HEK293 (cell line): ENCODE results near the gene PNPLA2.

Experiments used
- CTCF ChIA-PET: fragments of 350-600 bp; formaldehyde crosslinking; extraction: SDS; loops from one replicate; lab custom pipeline; 2021; ENCODE audit warnings: antibody characterized with exemption; lab: Yijun Ruan, JAX
- POLR2A ChIA-PET: fragments of 300-600 bp; formaldehyde crosslinking; extraction: SDS; loops from one replicate; lab custom pipeline; 2020; ENCODE audit warnings: antibody characterized with exemption, inconsistent platforms; lab: Yijun Ruan, JAX
- H3K27ac ChIP-seq: fragments of 200-500 bp; sonication (Bioruptor generic); 2 replicates; pipeline ENCODE4 v1.5.1; 2014; ENCODE audit warnings: low read depth, low read length, control low read depth, inconsistent platforms; ENCODE audit errors: extremely low read depth
- H3K36me3 ChIP-seq, 2 experiments: fragments of 200-500 bp in 1 of 2; sonication (Bioruptor generic) in 1 of 2; 1 replicate in 1 of 2; 2 replicates in 1 of 2; pipeline ENCODE4 v1.5.1; 2014 to 2017; ENCODE audit warnings: inconsistent platforms in 2 of 2, low read length in 2 of 2; ENCODE audit not compliant: control insufficient read depth in 2 of 2, insufficient read depth in 1 of 2
- H3K4me1 ChIP-seq: fragments of 200-500 bp; sonication (Bioruptor generic); 2 replicates; pipeline ENCODE4 v1.5.1; 2014; ENCODE audit warnings: mild to moderate bottlenecking, low read length, inconsistent platforms; ENCODE audit not compliant: control insufficient read depth, insufficient read depth
- H3K4me3 ChIP-seq: 2 replicates; pipeline ENCODE4 v1.5.1; 2011; ENCODE audit warnings: low read depth, mild to moderate bottlenecking, control low read depth, low read length, moderate library complexity
- H3K9me3 ChIP-seq: fragments of 200-500 bp; sonication (Bioruptor generic); 2 replicates; pipeline ENCODE4 v1.5.1; 2014; ENCODE audit warnings: low read depth, low read length, inconsistent platforms; ENCODE audit not compliant: control insufficient read depth, insufficient read depth
- PATZ1 ChIP-seq: fragments of 450-650 bp; formaldehyde crosslinking; IDR thresholded peaks from 2 replicates; pipeline ENCODE4 v1.5.1; 2016; ENCODE audit warnings: missing biosample characterization, missing genetic modification characterization
- PBX3 ChIP-seq: sonication (generic); formaldehyde crosslinking; IDR thresholded peaks from 2 replicates; pipeline ENCODE4 v1.8.1; 2022; ENCODE audit warnings: mild to moderate bottlenecking, moderate library complexity, missing genetic modification reagents
- SP2 ChIP-seq: fragments of 450-650 bp; formaldehyde crosslinking; IDR thresholded peaks from 2 replicates; pipeline ENCODE4 v1.5.1; 2016; ENCODE audit warnings: missing biosample characterization, missing genetic modification characterization
- ZBTB20 ChIP-seq: fragments of 450-650 bp; formaldehyde crosslinking; IDR thresholded peaks from 2 replicates; pipeline ENCODE4 v1.5.1; 2016; ENCODE audit warnings: missing biosample characterization, missing genetic modification characterization
- ZBTB48 ChIP-seq: fragments of 450-650 bp; formaldehyde crosslinking; IDR thresholded peaks from 2 replicates; pipeline ENCODE4 v1.5.1; 2016; ENCODE audit warnings: missing biosample characterization, missing genetic modification characterization
- ZEB2 ChIP-seq: fragments of 450-650 bp; formaldehyde crosslinking; IDR thresholded peaks from 2 replicates; pipeline ENCODE4 v1.5.1; 2016; ENCODE audit warnings: missing biosample characterization, missing genetic modification characterization
- ZNF121 ChIP-seq: fragments of 450-650 bp; formaldehyde crosslinking; IDR thresholded peaks from 2 replicates; pipeline ENCODE4 v1.5.1; 2016; ENCODE audit warnings: missing biosample characterization, missing genetic modification characterization
- ZNF221 ChIP-seq: fragments of 450-650 bp; formaldehyde crosslinking; IDR thresholded peaks from 2 replicates; pipeline ENCODE4 v1.5.1; 2017; ENCODE audit warnings: missing biosample characterization, missing genetic modification characterization, borderline replicate concordance
- ZNF23 ChIP-seq: fragments of 450-650 bp; formaldehyde crosslinking; IDR thresholded peaks from 2 replicates; pipeline ENCODE4 v1.5.1; 2016; ENCODE audit warnings: missing biosample characterization, missing genetic modification characterization, borderline replicate concordance
- ZNF248 ChIP-seq: fragments of 450-650 bp; formaldehyde crosslinking; IDR thresholded peaks from 2 replicates; pipeline ENCODE4 v1.5.1; 2017; ENCODE audit warnings: missing biosample characterization, missing genetic modification characterization
- ZNF274 ChIP-seq, 2 experiments: fragments of 200-500 bp in 1 of 2; fragments of 450-650 bp in 1 of 2; sonication (Bioruptor generic) in 1 of 2; formaldehyde crosslinking in 1 of 2; IDR thresholded peaks; 2 replicates each; pipeline versions ENCODE4 v1.5.1 to v1.6.1; 2014 to 2016; ENCODE audit warnings: borderline replicate concordance in 1 of 2, inconsistent platforms in 1 of 2, low read length in 1 of 2, missing biosample characterization in 1 of 2, missing genetic modification characterization in 1 of 2
- ZNF366 ChIP-seq: fragments of 450-650 bp; formaldehyde crosslinking; conservative IDR thresholded peaks from 2 replicates; pipeline ENCODE4 v1.5.1; 2016; ENCODE audit warnings: missing biosample characterization, missing genetic modification characterization
- ZNF37A ChIP-seq: fragments of 450-650 bp; IDR thresholded peaks from 2 replicates; pipeline ENCODE4 v1.5.1; 2018; ENCODE audit warnings: missing biosample characterization, missing genetic modification characterization
- ZNF391 ChIP-seq: fragments of 450-650 bp; formaldehyde crosslinking; IDR thresholded peaks from 2 replicates; pipeline ENCODE4 v1.5.1; 2016; ENCODE audit warnings: low read depth, missing biosample characterization, missing genetic modification characterization, borderline replicate concordance
- ZNF558 ChIP-seq: fragments of 450-650 bp; formaldehyde crosslinking; IDR thresholded peaks from 2 replicates; pipeline ENCODE4 v1.5.1; 2016; ENCODE audit warnings: missing biosample characterization, missing genetic modification characterization
- ZNF600 ChIP-seq: fragments of 450-650 bp; formaldehyde crosslinking; IDR thresholded peaks from 2 replicates; pipeline ENCODE4 v1.5.1; 2016; ENCODE audit warnings: missing biosample characterization, missing genetic modification characterization
- ZNF692 ChIP-seq: fragments of 450-650 bp; formaldehyde crosslinking; IDR thresholded peaks from 2 replicates; pipeline ENCODE4 v1.5.1; 2016; ENCODE audit warnings: missing biosample characterization, missing genetic modification characterization
- ZNF704 ChIP-seq: fragments of 450-650 bp; formaldehyde crosslinking; IDR thresholded peaks from 2 replicates; pipeline ENCODE4 v1.5.1; 2016; ENCODE audit warnings: missing biosample characterization, missing genetic modification characterization
- ZNF785 ChIP-seq: fragments of 450-650 bp; formaldehyde crosslinking; IDR thresholded peaks from 2 replicates; pipeline ENCODE4 v1.5.1; 2016; ENCODE audit warnings: missing biosample characterization, missing genetic modification characterization

The PNPLA2 gene

GRCh38 chr11:813072-813455 is 5.7 kb upstream of the PNPLA2 start:
- CTCF ChIA-PET = interaction anchor here (0.6 kb wide), 1 partner anchor 47 kb away, joined by 4 read pairs; no protein-coding TSS in a partner anchor
- TF ChIP-seq ZNF121 (peak; percentile 94), ZNF23 (no peak), ZNF37A (tag by site-specific recombination) (no peak)
- Histone ChIP-seq H3K9me3 (no peaks in the 10 kb centered on the region), H3K4me1 (no peaks in the 10 kb centered on the region), H3K27ac (no peak overlapping the region), H3K36me3 (peaks cover 4 to 45% of the 10 kb centered on the region in 2 experiments; a peak in 2 of 3 replicates), H3K4me3 (no peak overlapping the region)
- POLR2A ChIA-PET = interaction anchor here (0.6 to 11.4 kb wide), 4 partner anchors 15 to 280 kb away, joined by 3 to 202 read pairs (median 4); partner anchors contain the start of genes CD151, CRACR2B and SLC25A22

- Histone ChIP-seq H3K27ac (no peak overlapping the region), H3K4me1 (no peaks in the 10 kb centered on the region), H3K36me3 (peaks cover 4 to 45% of the 10 kb centered on the region in 2 experiments; a peak in 2 of 3 replicates), H3K4me3 (no peak overlapping the region)
- TF ChIP-seq ZEB2 (tag by site-specific recombination) (no peak), ZNF785 (no peak), PBX3 (CRISPR knock-in tag) (no peak), PATZ1 (0 out of 2 replicates have a peak, but pooled peaks have one; percentile 17), ZNF558 (no peak)
- TF ChIP-seq, all 188 proteins: peak for 1
- ChIA-PET POLR2A (interaction anchor here (0.6 to 11.4 kb wide), 5 partner anchors 21 to 281 kb away, joined by 3 to 202 read pairs (median 3); partner anchors contain the start of genes CD151 and CRACR2B), CTCF (no interaction called here)
- no peaks in the 10 kb centered on the region for H3K9me3 ChIP-seq
Measured at GRCh38 chr11:813456-814096, 5.1 kb upstream of the PNPLA2 start.

- Histone ChIP-seq H3K9me3 (no peaks in the 10 kb centered on the region), H3K4me3 (no peak overlapping the region), H3K4me1 (0 out of 2 replicates have a peak, but pooled peaks cover 3% of the 10 kb centered on the region), H3K36me3 (peaks cover 4 to 41% of the 10 kb centered on the region in 2 experiments; a peak in 2 of 3 replicates), H3K27ac (no peak overlapping the region)
- ChIA-PET POLR2A (interaction anchor here (5.2 to 11.4 kb wide), 2 partner anchors 11 to 19 kb away, joined by 42 to 202 read pairs; partner anchors contain the start of genes CD151, CRACR2B and PIDD1), CTCF (interaction anchor here (0.8 kb wide), 1 partner anchor 18 kb away, joined by 4 read pairs; no protein-coding TSS in a partner anchor)
- TF ChIP-seq ZBTB48 (tag by site-specific recombination) = peak; percentile 59; the same call in 1 of the 2 replicates
- no peak for TF ChIP-seq ZNF221 (tag by site-specific recombination)
- TF ChIP-seq ZBTB20 (tag by site-specific recombination) = 0 out of 2 replicates have a peak, but pooled peaks have one; percentile 25
Measured at GRCh38 chr11:815675-816432, 2.9 kb upstream of the PNPLA2 start.

- POLR2A ChIA-PET = interaction anchor here (5.2 to 11.4 kb wide), 2 partner anchors 11 to 18 kb away, joined by 42 to 202 read pairs; partner anchors contain the start of genes CD151, CRACR2B and PIDD1
- no peaks in the 10 kb centered on the region for H3K9me3 ChIP-seq
- H3K4me1 ChIP-seq = 0 out of 2 replicates have a peak, but pooled peaks cover 3% of the 10 kb centered on the region
- CTCF ChIA-PET = interaction anchor here (0.8 to 1.7 kb wide), 2 partner anchors 18 to 24 kb away, joined by 4 to 6 read pairs; no protein-coding TSS in a partner anchor
- H3K36me3 ChIP-seq = peaks cover 4 to 41% of the 10 kb centered on the region in 2 experiments; a peak in 2 of 3 replicates
- H3K27ac ChIP-seq = no peak overlapping the region
- no peak overlapping the region for H3K4me3 ChIP-seq
- TF ChIP-seq ZNF704 (tag by site-specific recombination) = no peak
- TF ChIP-seq ZNF391 (tag by site-specific recombination) = no peak
- TF ChIP-seq ZNF692 = 0 out of 2 replicates have a peak, but pooled peaks have one; percentile 14
- TF ChIP-seq ZNF600 (tag by site-specific recombination) = no peak
- TF ChIP-seq ZNF274 (IDR thresholded peaks at IDR 0.05; ENCODE audit: low read length) = no peak
- no peak for TF ChIP-seq ZNF274 (tag by site-specific recombination; IDR thresholded peaks at IDR 0.05; ENCODE audit: borderline replicate concordance)
- peak; percentile 26; the same call in 1 of the 2 replicates for TF ChIP-seq SP2 (tag by site-specific recombination)
- TF ChIP-seq ZNF248 (tag by site-specific recombination) = no peak
- TF ChIP-seq ZNF366 (tag by site-specific recombination) = no peak
Measured at GRCh38 chr11:816433-816779, 2.3 kb upstream of the PNPLA2 start.
